Epidermal melanocyte (primary cell): Measurements from ENCODE around the gene DDX56.
"Not testable (repeated sequence)": the region's sequence is repeated elsewhere in the genome, so short reads cannot be mapped to it uniquely, and the experiment has no call there.

ENCODE experiments used
- DNase-seq: peaks from one replicate; pipeline ENCODE4 v3.0.0; 2011; ENCODE audit warnings: low spot score; ENCODE audit not compliant: insufficient read length

The DDX56 gene

GRCh38 chr7:44573464-44574286 is at the start of gene DDX56:
Gene DDX56, minus strand, starts transcription at chr7:44573908. Its CDS starts 13 bp downstream, at chr7:44573895.
- DNase-seq, result peak; percentile 93

GRCh38 chr7:44622342-44623151 is 48.8 kb upstream of the DDX56 start:
- no peak for DNase-seq

- DNase-seq, result no peak
Measured at GRCh38 chr7:44621750-44622103, 48.0 kb upstream of the DDX56 start.

GRCh38 chr7:44621034-44621749 is 47.5 kb upstream of the DDX56 start:
- no peak for DNase-seq

GRCh38 chr7:44618753-44619152 is 45.0 kb upstream of the DDX56 start:
- DNase-seq, result no peak

- DNase-seq, result no peak
Measured at GRCh38 chr7:44618045-44618444, 44.3 kb upstream of the DDX56 start.

GRCh38 chr7:44617225-44617890 is 43.6 kb upstream of the DDX56 start:
- no peak for DNase-seq

- DNase-seq, result no peak
Measured at GRCh38 chr7:44616545-44616944, 42.8 kb upstream of the DDX56 start.

- no peak for DNase-seq
Measured at GRCh38 chr7:44615793-44616192, 42.1 kb upstream of the DDX56 start.

GRCh38 chr7:44615149-44615611 is 41.5 kb upstream of the DDX56 start:
- DNase-seq, result no peak

GRCh38 chr7:44609829-44610228 is 36.1 kb upstream of the DDX56 start:
- DNase-seq, result no peak

- DNase-seq, result peak; percentile 30
Measured at GRCh38 chr7:44608916-44609648, 35.4 kb upstream of the DDX56 start.

- DNase-seq, result no peak
Measured at GRCh38 chr7:44607141-44608068, 33.7 kb upstream of the DDX56 start.

GRCh38 chr7:44606341-44607140 is 32.8 kb upstream of the DDX56 start, which contains the start of gene OGDH:
Gene OGDH, plus strand, starts transcription at chr7:44606627. Its CDS starts 17,717 bp downstream, at chr7:44624344.
- peak; percentile 97 for DNase-seq

GRCh38 chr7:44604941-44605340 is 31.2 kb upstream of the DDX56 start:
- DNase-seq, result no peak

GRCh38 chr7:44603193-44603592 is 29.5 kb upstream of the DDX56 start:
- no peak for DNase-seq

GRCh38 chr7:44602576-44602910 is 28.8 kb upstream of the DDX56 start:
- no peak for DNase-seq

- DNase-seq, result no peak
Measured at GRCh38 chr7:44599222-44599621, 25.5 kb upstream of the DDX56 start.

- not testable (repeated sequence) for DNase-seq
Measured at GRCh38 chr7:44597181-44597580, 23.5 kb upstream of the DDX56 start.
